IMR-90 (cell line): Measurements from ENCODE around the gene OPA3. TPM values are rescaled to one million over a fixed set of nuclear protein-coding genes. Genes with fewer than 3 reads are reported as not detected.

ENCODE experiments used
- ATAC-seq: fragments of 200-7000 bp; cut with Tn5 transposase; 2 replicates; pipeline ENCODE4 v1.9.1; 2020; ENCODE audit warnings: low read depth, mild to moderate bottlenecking, moderate library complexity
- BruUV-seq: library from RNA; stranded (reverse); fragments of 400-500 nt; replicated peaks from 2 replicates; lab custom pipeline; 2021; lab: Mats Ljungman, UMichigan
- CTCF ChIA-PET: fragments of 300-600 bp; formaldehyde crosslinking; extraction: SDS; loops from one replicate; lab custom pipeline; 2021; ENCODE audit warnings: antibody characterized with exemption; lab: Yijun Ruan, JAX
- POLR2A ChIA-PET: fragments of 300-600 bp; sonication (Branson Sonifier 250); formaldehyde crosslinking; loops from one replicate; lab custom pipeline; 2022; ENCODE audit warnings: antibody characterized with exemption; ENCODE audit not compliant: unreplicated experiment; lab: Charles Lee
- DNase-seq: peaks from one replicate; pipeline ENCODE4 v3.0.0; 2013
- H2AFZ ChIP-seq: replicated peaks from 2 replicates; pipeline ENCODE3; 2013; ENCODE audit warnings: low read length, mild to moderate bottlenecking; ENCODE audit not compliant: poor library complexity
- H2AK5ac ChIP-seq: 2 replicates; pipeline ENCODE4 v1.6.1; 2013; ENCODE audit warnings: low read depth, low read length, inconsistent platforms
- H2AK9ac ChIP-seq: replicated peaks from 2 replicates; pipeline ENCODE3; 2013; ENCODE audit warnings: mild to moderate bottlenecking, low read depth, low read length, moderate library complexity; ENCODE audit not compliant: poor library complexity
- H2BK120ac ChIP-seq: 2 replicates; pipeline ENCODE4 v1.6.1; 2013; ENCODE audit warnings: low read depth, low read length, inconsistent platforms
- H2BK15ac ChIP-seq: 3 replicates; pipeline ENCODE4 v1.6.1; 2013; ENCODE audit warnings: low read depth, low read length, inconsistent platforms
- H2BK20ac ChIP-seq: 2 replicates; pipeline ENCODE4 v1.6.1; 2013; ENCODE audit warnings: low read depth, mild to moderate bottlenecking, inconsistent platforms, low read length, moderate library complexity
- H2BK5ac ChIP-seq: 2 replicates; pipeline ENCODE4 v1.6.1; 2013; ENCODE audit warnings: mild to moderate bottlenecking, low read depth, low read length, inconsistent platforms; ENCODE audit not compliant: poor library complexity, severe bottlenecking
- H3K14ac ChIP-seq: replicated peaks from 2 replicates; pipeline ENCODE4 v1.6.1; 2013; ENCODE audit warnings: low read depth, low read length, inconsistent platforms
- H3K18ac ChIP-seq: 2 replicates; pipeline ENCODE4 v1.6.1; 2013; ENCODE audit warnings: low read depth, low read length, control low read depth
- H3K23ac ChIP-seq: 2 replicates; pipeline ENCODE4 v1.6.1; 2013; ENCODE audit warnings: low read depth, low read length, inconsistent platforms
- H3K27ac ChIP-seq: 2 replicates; pipeline ENCODE4 v1.5.1; 2013; ENCODE audit warnings: mild to moderate bottlenecking, control low read depth, low read length; ENCODE audit not compliant: insufficient read depth
- H3K27me3 ChIP-seq: 2 replicates; pipeline ENCODE4 v1.6.1; 2013; ENCODE audit warnings: low read length; ENCODE audit not compliant: control insufficient read depth, insufficient read depth
- H3K36me3 ChIP-seq: 2 replicates; pipeline ENCODE4 v1.6.1; 2013; ENCODE audit warnings: low read length, mixed read lengths; ENCODE audit not compliant: control insufficient read depth, insufficient read depth
- H3K4ac ChIP-seq: 2 replicates; pipeline ENCODE4 v1.6.1; 2013; ENCODE audit warnings: low read depth, low read length, inconsistent platforms
- H3K4me1 ChIP-seq: 2 replicates; pipeline ENCODE4 v1.6.1; 2013; ENCODE audit warnings: low read length, mixed read lengths; ENCODE audit not compliant: control insufficient read depth, insufficient read depth
- H3K4me2 ChIP-seq: 2 replicates; pipeline ENCODE4 v1.6.1; 2013; ENCODE audit warnings: low read depth, mild to moderate bottlenecking, control low read depth, low read length, moderate library complexity
- H3K4me3 ChIP-seq: 2 replicates; pipeline ENCODE4 v1.5.1; 2013; ENCODE audit warnings: low read depth, mild to moderate bottlenecking, control low read depth, low read length, moderate library complexity; ENCODE audit not compliant: insufficient read depth
- H3K56ac ChIP-seq: 2 replicates; pipeline ENCODE4 v1.6.1; 2013; ENCODE audit warnings: low read length, inconsistent platforms; ENCODE audit not compliant: insufficient read depth; ENCODE audit errors: extremely low read depth
- H3K79me1 ChIP-seq, 2 experiments: 2 replicates each; pipeline ENCODE4 v1.6.1; 2013; ENCODE audit warnings: low read length in 2 of 2, inconsistent platforms in 1 of 2, low read depth in 1 of 2
- H3K9ac ChIP-seq: 2 replicates; pipeline ENCODE4 v1.6.1; 2013; ENCODE audit warnings: low read depth, low read length, control low read depth
- H3K9me1 ChIP-seq: 2 replicates; pipeline ENCODE4 v1.6.1; 2013; ENCODE audit warnings: low read length, inconsistent platforms; ENCODE audit not compliant: insufficient read depth
- H3K9me3 ChIP-seq: 2 replicates; pipeline ENCODE4 v1.6.1; 2013; ENCODE audit warnings: low read length; ENCODE audit not compliant: control insufficient read depth, insufficient read depth
- H4K20me1 ChIP-seq: 2 replicates; pipeline ENCODE4 v1.6.1; 2013; ENCODE audit warnings: low read length, inconsistent platforms; ENCODE audit not compliant: insufficient read depth
- H4K5ac ChIP-seq: 2 replicates; pipeline ENCODE4 v1.6.1; 2013; ENCODE audit warnings: mild to moderate bottlenecking, low read depth, low read length, control low read depth
- H4K8ac ChIP-seq, 2 experiments: 2 replicates each; pipeline ENCODE4 v1.6.1; 2013; ENCODE audit warnings: low read depth in 2 of 2, low read length in 2 of 2, control low read depth in 1 of 2, inconsistent platforms in 1 of 2
- H4K91ac ChIP-seq: 2 replicates; pipeline ENCODE4 v1.6.1; 2013; ENCODE audit warnings: low read depth, low read length, inconsistent platforms; ENCODE audit not compliant: insufficient read depth
- BHLHE40 ChIP-seq: fragments of 150-350 bp; IDR thresholded peaks from 2 replicates; pipeline ENCODE4 v1.6.1; 2016; ENCODE audit warnings: mild to moderate bottlenecking, low read depth, low read length
- CEBPB ChIP-seq: IDR thresholded peaks from 2 replicates; pipeline ENCODE4 v1.6.1; 2012; ENCODE audit warnings: low read depth, low read length, improper control_type of control experiment
- CHD1 ChIP-seq: IDR thresholded peaks from 2 replicates; pipeline ENCODE4 v1.6.1; 2012; ENCODE audit warnings: low read depth, low read length, improper control_type of control experiment
- CTCF ChIP-seq: conservative IDR thresholded peaks from 2 replicates; pipeline ENCODE4 v1.5.1; 2012; ENCODE audit warnings: mild to moderate bottlenecking, low read depth, low read length, improper control_type of control experiment
- ELK1 ChIP-seq: fragments of 150-350 bp; IDR thresholded peaks from 2 replicates; pipeline ENCODE4 v1.6.1; 2016; ENCODE audit warnings: low read depth, mild to moderate bottlenecking, low read length, moderate library complexity, borderline replicate concordance
- FOS ChIP-seq: fragments of 150-350 bp; IDR thresholded peaks from 2 replicates; pipeline ENCODE4 v1.6.1; 2016; ENCODE audit warnings: low read depth, low read length
- MAFK ChIP-seq: IDR thresholded peaks from 2 replicates; pipeline ENCODE4 v1.6.1; 2012; ENCODE audit warnings: low read depth, low read length, improper control_type of control experiment
- MAZ ChIP-seq: IDR thresholded peaks from 2 replicates; pipeline ENCODE4 v1.6.1; 2012; ENCODE audit warnings: low read depth, mild to moderate bottlenecking, low read length, improper control_type of control experiment, moderate library complexity, borderline replicate concordance
- MXI1 ChIP-seq: IDR thresholded peaks from 2 replicates; pipeline ENCODE4 v1.6.1; 2012; ENCODE audit warnings: low read depth, mild to moderate bottlenecking, low read length, moderate library complexity, borderline replicate concordance
- NFE2L2 ChIP-seq: fragments of 150-350 bp; IDR thresholded peaks from 2 replicates; pipeline ENCODE4 v1.6.1; 2016; ENCODE audit warnings: low read depth, mild to moderate bottlenecking, low read length
- POLR2A ChIP-seq: IDR thresholded peaks from 2 replicates; pipeline ENCODE4 v1.6.1; 2012; ENCODE audit warnings: mild to moderate bottlenecking, low read depth, low read length
- RAD21 ChIP-seq: IDR thresholded peaks from 2 replicates; pipeline ENCODE4 v1.6.1; 2012; ENCODE audit warnings: low read length, improper control_type of control experiment
- RCOR1 ChIP-seq: IDR thresholded peaks from 2 replicates; pipeline ENCODE4 v1.6.1; 2012; ENCODE audit warnings: mild to moderate bottlenecking, low read length, improper control_type of control experiment; ENCODE audit not compliant: insufficient replicate concordance
- RFX5 ChIP-seq: IDR thresholded peaks from 2 replicates; pipeline ENCODE4 v1.8.0; 2012; ENCODE audit warnings: low read depth, mild to moderate bottlenecking, low read length, moderate library complexity
- SMC3 ChIP-seq: fragments of 150-350 bp; IDR thresholded peaks from 2 replicates; pipeline ENCODE4 v1.6.1; 2016; ENCODE audit warnings: low read depth, mild to moderate bottlenecking, antibody characterized with exemption, low read length, moderate library complexity
- USF2 ChIP-seq: fragments of 150-350 bp; IDR thresholded peaks from 2 replicates; pipeline ENCODE4 v1.6.1; 2017; ENCODE audit warnings: mild to moderate bottlenecking, antibody characterized with exemption, low read length, low read depth
- WGBS, 2 experiments: methylation state at CpG; one replicate each; pipeline versions ENCODE4 v1.1.5 to v1.1.7; 2013; ENCODE audit warnings: missing lambda C conversion rate in 2 of 2; ENCODE audit not compliant: insufficient read length in 1 of 2; ENCODE audit errors: extremely low coverage in 2 of 2; 5-methylcytosine and 5-hydroxymethylcytosine counted together
- dilution Hi-C: fragments of 300-500 bp; cut with HindIII; formaldehyde crosslinking; loops from one replicate; pipeline ENCODE4 v1.14.3; 2018; ENCODE audit warnings: low sequenced_read_pairs; ENCODE audit not compliant: unreplicated experiment
- in situ Hi-C: fragments of 300-500 bp; cut with MboI; formaldehyde crosslinking; loops from 3 replicates; pipeline ENCODE4 v1.14.3; 2019; ENCODE audit warnings: low sequenced_read_pairs, inconsistent platforms, mixed read lengths
- intact Hi-C: fragments of 100-400 bp; cut with micrococcal nuclease; formaldehyde crosslinking; loops from 2 replicates; pipeline ENCODE4 v1.10.0; 2022
- polyA plus RNA-seq, 3 experiments: library from polyadenylated mRNA; depleted of rRNA; stranded (reverse); fragments of >200 nt; gene quantifications; 2 replicates each; pipeline ENCODE4 v1.2.3, GENCODE V29; 2012; ENCODE audit warnings: low replicate concordance in 1 of 3
- total RNA-seq: library from RNA; depleted of rRNA; stranded (reverse); fragments of >200 nt; gene quantifications from 2 replicates; pipeline ENCODE4 v1.2.3, GENCODE V29; 2012

The OPA3 gene
- total and polyA plus RNA-seq, 2 of the 4 experiments (the other 2 are of a cell fraction) = 5.2 to 9.6 TPM

GRCh38 chr19:45527731-45528130 is 56.9 kb downstream of the OPA3 start:
- Histone ChIP-seq H3K4ac (no peak overlapping the region), H3K9me3 (peaks cover 7% of the 10 kb centered on the region), H2AK9ac (no peak overlapping the region), H4K20me1 (peaks cover 39% of the 10 kb centered on the region), H2AFZ (no peak overlapping the region), H2BK5ac (no peak overlapping the region), H4K91ac (no peak overlapping the region), H3K18ac (no peak overlapping the region), H3K79me1 (peaks cover 11 to 43% of the 10 kb centered on the region in 2 experiments), H3K4me2 (no peak overlapping the region), H3K14ac (no peak overlapping the region), H3K36me3 (peaks cover 39% of the 10 kb centered on the region), H3K23ac (no peak overlapping the region), H3K27me3 (no peaks in the 10 kb centered on the region), H4K5ac (no peak overlapping the region), H2AK5ac (no peak overlapping the region), H3K27ac (no peak overlapping the region), H3K56ac (no peak overlapping the region), H3K9ac (no peak overlapping the region), H2BK15ac (no peak overlapping the region), H4K8ac (no peak overlapping the region; a peak in 1 of 4 replicates), H3K4me3 (no peak overlapping the region), H3K9me1 (0 out of 2 replicates have a peak, but pooled peaks cover 4% of the 10 kb centered on the region), H2BK120ac (no peak overlapping the region), H2BK20ac (no peak overlapping the region), H3K4me1 (peaks cover 2% of the 10 kb centered on the region; the same call in 1 of the 2 replicates)
- no TSS peak for BruUV-seq
- intact Hi-C loops = no loop called here
- ATAC-seq (no peak), DNase-seq (no peak)
- CTCF ChIA-PET = no interaction called here
- POLR2A ChIA-PET = no interaction called here
- dilution Hi-C loops = no loop called here
- in situ Hi-C loops = loop anchor here (10.0 kb wide), 1 partner anchor 117 kb away; no protein-coding TSS in a partner anchor
- 97% methylated on average over 6 of the region's 15 CpGs; no CpG with 5 or more reads in 1 of the 2 experiments for WGBS, 2 experiments
- no peak for TF ChIP-seq BHLHE40
- TF ChIP-seq CTCF = no peak
- TF ChIP-seq POLR2A = no peak
- TF ChIP-seq CEBPB = no peak
- no peak for TF ChIP-seq MAZ
- no peak for TF ChIP-seq RFX5
- TF ChIP-seq NFE2L2 = no peak
- no peak for TF ChIP-seq RAD21
- TF ChIP-seq MXI1 = no peak
- no peak for TF ChIP-seq FOS
- no peak for TF ChIP-seq CHD1
- no peak for TF ChIP-seq ELK1
- TF ChIP-seq SMC3 = no peak
- TF ChIP-seq USF2 = no peak
- no peak for TF ChIP-seq MAFK
- no peak for TF ChIP-seq RCOR1
